Keratinocyte (primary cell): ENCODE results near the gene DEDD2. TPM values are rescaled to one million over a fixed set of nuclear protein-coding genes. Genes with fewer than 3 reads are reported as not detected.

Experiments used
- DNase-seq: peaks from one replicate; pipeline ENCODE4 v3.0.0-alpha.2; 2011; ENCODE audit warnings: low read depth, missing footprints, low spot score
- FAIRE-seq: peaks from 2 replicates; lab custom pipeline; 2011; peaks lifted over from hg19 to GRCh38; lab: Jason Lieb, UNC
- H2AFZ ChIP-seq: 2 replicates; pipeline ENCODE4 v1.6.0; 2012; ENCODE audit warnings: low read length, control low read depth, inconsistent platforms; ENCODE audit not compliant: control insufficient read depth
- H3K27ac ChIP-seq: 2 replicates; pipeline ENCODE4 v1.5.1; 2011; ENCODE audit warnings: low read length; ENCODE audit not compliant: control insufficient read depth, insufficient read depth
- H3K27me3 ChIP-seq: 3 replicates; pipeline ENCODE4 v1.6.0; 2011; ENCODE audit warnings: low read length; ENCODE audit not compliant: control insufficient read depth, insufficient read depth; ENCODE audit errors: extremely low read depth
- H3K36me3 ChIP-seq, 2 experiments: 2 replicates in 1 of 2; 3 replicates in 1 of 2; pipeline ENCODE4 v1.5.1; 2011; ENCODE audit warnings: low read length in 2 of 2, mild to moderate bottlenecking in 1 of 2; ENCODE audit not compliant: control insufficient read depth in 2 of 2, insufficient read depth in 2 of 2; ENCODE audit errors: extremely low read depth in 1 of 2
- H3K4me1 ChIP-seq: 3 replicates; pipeline ENCODE4 v1.5.1; 2011; ENCODE audit warnings: low read length; ENCODE audit not compliant: control insufficient read depth, insufficient read depth; ENCODE audit errors: extremely low read depth
- H3K4me2 ChIP-seq: 3 replicates; pipeline ENCODE4 v1.6.0; 2011; ENCODE audit warnings: low read depth, low read length; ENCODE audit not compliant: control insufficient read depth, insufficient read depth; ENCODE audit errors: extremely low read depth
- H3K4me3 ChIP-seq, 3 experiments: fragments of 200-600 bp in 1 of 3; sonication (generic) in 1 of 3; 2 replicates in 2 of 3; 3 replicates in 1 of 3; pipeline ENCODE4 v1.5.1; 2011 to 2016; ENCODE audit warnings: low read length in 3 of 3, mild to moderate bottlenecking in 3 of 3, control low read depth in 2 of 3, inconsistent platforms in 1 of 3, low read depth in 1 of 3, mixed read lengths in 1 of 3, mixed run types in 1 of 3, moderate library complexity in 1 of 3; ENCODE audit not compliant: control insufficient read depth in 2 of 3, insufficient read depth in 2 of 3; ENCODE audit errors: extremely low read depth in 1 of 3
- H3K79me2 ChIP-seq: 2 replicates; pipeline ENCODE4 v1.6.0; 2012; ENCODE audit warnings: low read length; ENCODE audit not compliant: control insufficient read depth, insufficient read depth
- H3K9ac ChIP-seq: 3 replicates; pipeline ENCODE4 v1.6.0; 2011; ENCODE audit warnings: low read length; ENCODE audit not compliant: control insufficient read depth, insufficient read depth; ENCODE audit errors: extremely low read depth
- H3K9me1 ChIP-seq: 3 replicates; pipeline ENCODE4 v1.6.0; 2011; ENCODE audit warnings: low read length; ENCODE audit not compliant: control insufficient read depth, insufficient read depth; ENCODE audit errors: extremely low read depth
- H3K9me3 ChIP-seq: 2 replicates; pipeline ENCODE4 v1.5.1; 2012; ENCODE audit warnings: low read depth, low read length; ENCODE audit not compliant: control insufficient read depth
- H4K20me1 ChIP-seq: 3 replicates; pipeline ENCODE4 v1.6.0; 2011; ENCODE audit warnings: low read length; ENCODE audit not compliant: control insufficient read depth, insufficient read depth; ENCODE audit errors: extremely low read depth
- CTCF ChIP-seq, 3 experiments: IDR thresholded peaks in 1 of 3; conservative IDR thresholded peaks in 1 of 3; optimal IDR thresholded peaks in 1 of 3; 2 replicates in 2 of 3; 3 replicates in 1 of 3; pipeline versions ENCODE3 to v1.5.1; 2011; ENCODE audit warnings: low read length in 3 of 3, mild to moderate bottlenecking in 3 of 3, moderate library complexity in 2 of 3, control low read depth in 1 of 3, inconsistent platforms in 1 of 3; ENCODE audit not compliant: insufficient read depth in 2 of 3; ENCODE audit errors: extremely low read depth in 1 of 3
- EZH2 ChIP-seq: IDR thresholded peaks from one replicate; pipeline ENCODE4 v1.6.1; 2012; ENCODE audit warnings: inconsistent platforms, mild to moderate bottlenecking, low read length, moderate library complexity
- dilution Hi-C: fragments of 300-500 bp; cut with MboI; formaldehyde crosslinking; loops from one replicate; pipeline ENCODE4 v1.7.0; 2020; ENCODE audit warnings: low sequenced_read_pairs; ENCODE audit not compliant: extremely low pct_ligation_motif_present
- polyA plus RNA-seq, 5 experiments: library from polyadenylated mRNA; depleted of rRNA in 3 of 5; stranded (reverse) in 3 of 5; stranded (forward) in 1 of 5; unstranded in 1 of 5; fragments of >200 nt; gene quantifications; 1 replicate in 1 of 5; 2 replicates in 3 of 5; 3 replicates in 1 of 5; pipeline versions ENCODE4 v1.2.1 to v1.2.3, GENCODE V29; 2011 to 2012; ENCODE audit warnings: missing spikeins in 2 of 5, low read depth in 1 of 5, low replicate concordance in 1 of 5

DEDD2 gene
- polyA plus RNA-seq, 1 donor (not counting 4 experiments of a cell fraction or from before 2014, with no cell fraction given) = 20.8 TPM

GRCh38 chr19:42248270-42249148 is 31.0 kb upstream of the DEDD2 start:
- no peak for DNase-seq
- H3K79me2 ChIP-seq = peaks cover 49% of the 10 kb centered on the region
- H3K27me3 ChIP-seq = no peaks in the 10 kb centered on the region
- no peaks in the 10 kb centered on the region for H3K9me1 ChIP-seq
- no peak overlapping the region for H3K27ac ChIP-seq
- dilution Hi-C loops = no loop called here
- no peak overlapping the region for H2AFZ ChIP-seq
- H3K4me2 ChIP-seq = no peak overlapping the region
- H3K9me3 ChIP-seq = no peaks in the 10 kb centered on the region
- no peak overlapping the region for H3K4me3 ChIP-seq
- peaks cover 29% of the 10 kb centered on the region for H4K20me1 ChIP-seq
- H3K9ac ChIP-seq = no peak overlapping the region
- TF ChIP-seq CTCF (optimal IDR thresholded peaks at IDR 0.05 in 1 of 3, IDR thresholded peaks at IDR 0.05 in 1 of 3, conservative IDR thresholded peaks at IDR 0.05 in 1 of 3; ENCODE audit: extremely low read depth in 1 of 3, insufficient read depth in 2 of 3, low read length in 3 of 3) (no peak), EZH2 (no peak)
- FAIRE-seq = no peak
- H3K36me3 ChIP-seq = peaks cover 18 to 28% of the 10 kb centered on the region in 2 experiments
- peaks cover 40% of the 10 kb centered on the region for H3K4me1 ChIP-seq

GRCh38 chr19:42247640-42248199 is 30.2 kb upstream of the DEDD2 start:
- Histone ChIP-seq H3K27me3 (no peaks in the 10 kb centered on the region), H3K36me3 (peaks cover 17 to 28% of the 10 kb centered on the region in 2 experiments), H3K4me1 (peaks cover 37% of the 10 kb centered on the region), H4K20me1 (peaks cover 29% of the 10 kb centered on the region), H2AFZ (no peak overlapping the region), H3K9me1 (no peaks in the 10 kb centered on the region), H3K4me2 (no peak overlapping the region), H3K4me3 (no peak overlapping the region), H3K9ac (no peak overlapping the region), H3K27ac (no peak overlapping the region), H3K9me3 (no peaks in the 10 kb centered on the region), H3K79me2 (peaks cover 41% of the 10 kb centered on the region)
- DNase-seq = no peak
- no peak for TF ChIP-seq EZH2
- TF ChIP-seq CTCF (optimal IDR thresholded peaks at IDR 0.05 in 1 of 3, IDR thresholded peaks at IDR 0.05 in 1 of 3, conservative IDR thresholded peaks at IDR 0.05 in 1 of 3; ENCODE audit: extremely low read depth in 1 of 3, insufficient read depth in 2 of 3, low read length in 3 of 3) = no peak
- FAIRE-seq = no peak
- dilution Hi-C loops = no loop called here
